Mucosa of descending colon (tissue), 3 donors: Measurements from ENCODE around the gene NFKB1. TPM values are rescaled to one million over a fixed set of nuclear protein-coding genes. Genes with fewer than 3 reads are reported as not detected.

Experiments used
- ATAC-seq: fragments of 200-7000 bp; cut with Tn5 transposase; one replicate; pipeline ENCODE4 v1.9.1; 2020; ENCODE audit warnings: mild to moderate bottlenecking, moderate library complexity
- DNase-seq, 3 donors: peaks; one replicate each; pipeline ENCODE4 v3.0.0-alpha.2; 2020
- H3K36me3 ChIP-seq: fragments of 200-600 bp; one replicate; pipeline ENCODE4 v1.8.0; 2021; ENCODE audit warnings: low read depth, mild to moderate bottlenecking
- H3K4me1 ChIP-seq: fragments of 200-600 bp; one replicate; pipeline ENCODE4 v1.8.0; 2021; ENCODE audit warnings: low read depth, mild to moderate bottlenecking
- H3K4me3 ChIP-seq: fragments of 200-600 bp; one replicate; pipeline ENCODE4 v1.8.0; 2021; ENCODE audit warnings: mild to moderate bottlenecking
- H3K9me3 ChIP-seq: fragments of 200-600 bp; one replicate; pipeline ENCODE4 v1.8.0; 2021; ENCODE audit warnings: mild to moderate bottlenecking
- intact Hi-C, 2 donors: fragments of 100-400 bp; cut with DNase I in 1 of 2; cut with micrococcal nuclease in 1 of 2; formaldehyde crosslinking; loops; one replicate each; pipeline versions ENCODE4 v1.11.0 to v1.11.1; 2022; cut with DNase I, micrococcal nuclease
- total RNA-seq, 3 donors: library from RNA; stranded (reverse); fragmentation: NEBNext Ultra II Directional in 2 of 3; extraction: Animal tissue kit (Norgen Biotek cat#: 25700) in 2 of 3; gene quantifications; one replicate each; pipeline versions ENCODE4 v1.2.1 to v1.2.4, GENCODE V29; 2021 to 2023
- TF ChIP-seq, protein P1 (sequence below): fragments of 200-600 bp; IDR thresholded peaks from one replicate; pipeline ENCODE4 v1.8.0; 2022; ENCODE audit warnings: antibody characterized with exemption, mild to moderate bottlenecking
- donor health status: DM: no; HTN: no; CAD: no; lungs with moderate emphysema.
- donor health status: DM: no; HTN: no; CAD: no.
- donor health status: DM: no; HTN: yes; CAD: no.

The NFKB1 gene
- total RNA-seq, 3 donors from 2014 or later, result 50.8 to 57.4 (median 53.6) TPM

- no peaks in the 10 kb centered on the region for H3K9me3 ChIP-seq
- intact Hi-C loops, result no loop called here
- TF ChIP-seq, protein P1, sequence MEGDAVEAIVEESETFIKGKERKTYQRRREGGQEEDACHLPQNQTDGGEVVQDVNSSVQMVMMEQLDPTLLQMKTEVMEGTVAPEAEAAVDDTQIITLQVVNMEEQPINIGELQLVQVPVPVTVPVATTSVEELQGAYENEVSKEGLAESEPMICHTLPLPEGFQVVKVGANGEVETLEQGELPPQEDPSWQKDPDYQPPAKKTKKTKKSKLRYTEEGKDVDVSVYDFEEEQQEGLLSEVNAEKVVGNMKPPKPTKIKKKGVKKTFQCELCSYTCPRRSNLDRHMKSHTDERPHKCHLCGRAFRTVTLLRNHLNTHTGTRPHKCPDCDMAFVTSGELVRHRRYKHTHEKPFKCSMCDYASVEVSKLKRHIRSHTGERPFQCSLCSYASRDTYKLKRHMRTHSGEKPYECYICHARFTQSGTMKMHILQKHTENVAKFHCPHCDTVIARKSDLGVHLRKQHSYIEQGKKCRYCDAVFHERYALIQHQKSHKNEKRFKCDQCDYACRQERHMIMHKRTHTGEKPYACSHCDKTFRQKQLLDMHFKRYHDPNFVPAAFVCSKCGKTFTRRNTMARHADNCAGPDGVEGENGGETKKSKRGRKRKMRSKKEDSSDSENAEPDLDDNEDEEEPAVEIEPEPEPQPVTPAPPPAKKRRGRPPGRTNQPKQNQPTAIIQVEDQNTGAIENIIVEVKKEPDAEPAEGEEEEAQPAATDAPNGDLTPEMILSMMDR, result no peak
- no peak for DNase-seq
- ATAC-seq, result no peak
- H3K36me3 ChIP-seq, result no peaks in the 10 kb centered on the region
- no peak overlapping the region for H3K4me3 ChIP-seq
- H3K4me1 ChIP-seq, result peaks cover 6% of the 10 kb centered on the region
These were observed 8.5 kb upstream of the NFKB1 start for GRCh38 chr4:102492531-102493241.

DNA sequence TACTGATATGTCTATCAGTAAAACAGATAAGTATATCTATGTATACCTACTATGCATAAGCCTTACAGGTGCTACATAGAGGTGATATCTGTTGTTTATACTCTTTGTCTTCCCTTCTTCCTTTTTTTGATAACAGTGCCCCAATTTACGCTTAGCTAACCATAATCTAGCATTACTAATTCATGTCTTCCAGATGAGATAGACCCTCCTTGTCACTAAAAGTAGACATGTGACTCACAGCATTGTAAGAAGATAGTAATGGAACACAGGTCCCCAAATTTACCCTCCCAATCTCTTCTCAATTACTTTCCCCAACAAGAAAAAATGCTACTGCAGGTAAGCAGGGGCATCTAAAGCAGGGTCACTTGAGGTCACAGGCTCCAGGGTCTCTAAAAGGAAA lies 7.9 kb upstream of the NFKB1 start:
- TF ChIP-seq, protein P1, result no peak
- Histone ChIP-seq H3K9me3 (no peaks in the 10 kb centered on the region), H3K4me1 (peaks cover 6% of the 10 kb centered on the region), H3K36me3 (no peaks in the 10 kb centered on the region), H3K4me3 (no peak overlapping the region)
- DNase-seq, result no peak
- intact Hi-C loops, result no loop called here
- ATAC-seq, result no peak

GRCh38 chr4:102493794-102494193 lies 7.4 kb upstream of the NFKB1 start:
- DNase-seq (peak in 1 of 3 donors; percentile 60), ATAC-seq (peak; percentile 92)
- Histone ChIP-seq H3K9me3 (no peaks in the 10 kb centered on the region), H3K4me1 (peaks cover 6% of the 10 kb centered on the region), H3K36me3 (no peaks in the 10 kb centered on the region), H3K4me3 (no peak overlapping the region)
- TF ChIP-seq, protein P1, result no peak
- intact Hi-C loops, result no loop called here

DNA sequence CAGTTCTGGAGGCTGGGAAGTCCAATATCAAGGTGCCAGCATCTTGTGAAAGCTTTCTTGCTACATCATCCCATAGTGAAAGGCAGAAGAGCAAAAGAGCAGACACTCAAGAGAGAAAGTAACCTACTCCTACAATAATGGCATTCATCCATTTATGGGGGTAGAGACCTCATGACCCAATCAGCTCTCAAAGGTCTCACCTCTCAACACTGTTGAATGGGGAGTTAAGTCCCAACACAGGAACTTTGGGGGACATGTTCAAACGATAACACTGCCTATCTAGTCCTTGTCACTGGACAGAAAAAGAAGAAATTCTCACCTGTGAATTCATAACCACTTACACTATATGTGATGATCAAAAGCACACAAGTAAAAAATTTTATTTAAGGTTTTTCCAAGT lies 6.6 kb upstream of the NFKB1 start:
- no peaks in the 10 kb centered on the region for H3K9me3 ChIP-seq
- H3K4me1 ChIP-seq, result peaks cover 6% of the 10 kb centered on the region
- intact Hi-C loops, result no loop called here
- H3K36me3 ChIP-seq, result no peaks in the 10 kb centered on the region
- TF ChIP-seq, protein P1, result no peak
- no peak for DNase-seq
- no peak overlapping the region for H3K4me3 ChIP-seq
- ATAC-seq, result no peak

DNA sequence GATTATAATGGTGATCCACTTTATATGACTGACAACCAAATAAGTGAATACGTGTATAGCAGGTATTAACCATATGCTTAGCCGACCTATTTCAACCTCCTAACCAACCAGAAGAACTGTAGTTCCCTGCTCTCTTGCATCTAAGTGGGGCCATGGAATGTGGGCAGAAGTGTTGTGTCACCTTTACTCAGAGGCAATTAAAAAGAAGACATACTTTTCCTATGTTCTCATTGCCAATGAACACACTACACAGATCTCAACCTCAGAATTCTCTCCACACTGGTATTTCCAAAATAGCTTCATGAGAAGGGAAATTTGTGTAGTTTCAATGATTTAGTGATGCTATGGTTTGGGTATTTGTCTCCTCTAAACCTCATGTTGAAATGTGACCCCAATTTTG lies 3.2 kb upstream of the NFKB1 start:
- TF ChIP-seq, protein P1, result no peak
- no peak for DNase-seq
- Histone ChIP-seq H3K4me1 (peaks cover 6% of the 10 kb centered on the region), H3K4me3 (no peak overlapping the region), H3K36me3 (no peaks in the 10 kb centered on the region), H3K9me3 (no peaks in the 10 kb centered on the region)
- ATAC-seq, result no peak
- intact Hi-C loops, result no loop called here

DNA sequence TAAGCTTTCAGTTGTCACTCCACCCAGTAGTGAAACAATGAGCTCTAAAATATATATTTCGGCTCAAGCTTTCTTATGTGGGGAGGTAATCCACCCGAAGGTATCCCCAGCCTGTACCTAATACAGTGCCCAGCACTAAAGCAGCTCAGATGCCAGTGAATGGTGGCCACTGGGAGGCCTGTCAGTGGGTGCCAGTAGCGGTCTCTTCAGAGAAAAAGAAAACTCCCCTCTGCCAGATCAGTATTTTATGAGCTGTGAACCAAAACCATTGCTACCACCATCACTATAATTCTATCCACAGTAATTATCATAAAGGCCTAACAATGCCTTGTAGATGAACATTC lies 835 bp upstream of the NFKB1 start:
- Histone ChIP-seq H3K36me3 (no peaks in the 10 kb centered on the region), H3K9me3 (no peaks in the 10 kb centered on the region), H3K4me3 (no peak overlapping the region), H3K4me1 (peaks cover 20% of the 10 kb centered on the region)
- DNase-seq (peak in 2 of 3 donors; percentile 43 to 53), ATAC-seq (peak; percentile 16)
- intact Hi-C loops, result loop anchor here in 1 of 2 donors (10.0 kb wide), 1 partner anchor 56 kb away; no protein-coding TSS in a partner anchor
- TF ChIP-seq, protein P1, result no peak
